Activated naive CD4-positive, alpha-beta T cell treated with anti-CD3 and anti-CD28 coated beads, Interleukin-2, amount 50 U/mL, for 72 hours (primary cell): Measurements from ENCODE around the gene FDPS. TPM values are rescaled to one million over a fixed set of nuclear protein-coding genes. Genes with fewer than 3 reads are reported as not detected.

Experiments
- ATAC-seq, 2 donors: fragments of 150-1000 bp; cut with Tn5 transposase; 2 replicates each; pipeline ENCODE4 v1.10.0; 2021; ENCODE audit warnings: mild to moderate bottlenecking in 2 of 2, moderate library complexity in 2 of 2
- DNase-seq, 2 donors: peaks; one replicate each; pipeline ENCODE4 v3.0.0; 2021 to 2022; ENCODE audit warnings: low spot score in 2 of 2
- H3K27ac Mint-ChIP-seq, 2 donors: one replicate each; pipeline ENCODE4 v1.8.0; 2022; ENCODE audit warnings: mild to moderate bottlenecking in 2 of 2, mixed read lengths in 2 of 2
- H3K36me3 Mint-ChIP-seq, 2 donors: one replicate each; pipeline ENCODE4 v1.8.0; 2022; ENCODE audit warnings: mixed read lengths in 2 of 2
- H3K9me3 Mint-ChIP-seq, 2 donors: one replicate each; pipeline ENCODE4 v1.8.0; 2022; ENCODE audit warnings: mixed read lengths in 2 of 2
- total RNA-seq, 2 donors: library from RNA; stranded (reverse); gene quantifications; one replicate each; pipeline ENCODE4 v1.2.3, GENCODE V29; 2022

FDPS gene
- 100 to 1,000 TPM; 349 to 372 TPM for total RNA-seq

DNA sequence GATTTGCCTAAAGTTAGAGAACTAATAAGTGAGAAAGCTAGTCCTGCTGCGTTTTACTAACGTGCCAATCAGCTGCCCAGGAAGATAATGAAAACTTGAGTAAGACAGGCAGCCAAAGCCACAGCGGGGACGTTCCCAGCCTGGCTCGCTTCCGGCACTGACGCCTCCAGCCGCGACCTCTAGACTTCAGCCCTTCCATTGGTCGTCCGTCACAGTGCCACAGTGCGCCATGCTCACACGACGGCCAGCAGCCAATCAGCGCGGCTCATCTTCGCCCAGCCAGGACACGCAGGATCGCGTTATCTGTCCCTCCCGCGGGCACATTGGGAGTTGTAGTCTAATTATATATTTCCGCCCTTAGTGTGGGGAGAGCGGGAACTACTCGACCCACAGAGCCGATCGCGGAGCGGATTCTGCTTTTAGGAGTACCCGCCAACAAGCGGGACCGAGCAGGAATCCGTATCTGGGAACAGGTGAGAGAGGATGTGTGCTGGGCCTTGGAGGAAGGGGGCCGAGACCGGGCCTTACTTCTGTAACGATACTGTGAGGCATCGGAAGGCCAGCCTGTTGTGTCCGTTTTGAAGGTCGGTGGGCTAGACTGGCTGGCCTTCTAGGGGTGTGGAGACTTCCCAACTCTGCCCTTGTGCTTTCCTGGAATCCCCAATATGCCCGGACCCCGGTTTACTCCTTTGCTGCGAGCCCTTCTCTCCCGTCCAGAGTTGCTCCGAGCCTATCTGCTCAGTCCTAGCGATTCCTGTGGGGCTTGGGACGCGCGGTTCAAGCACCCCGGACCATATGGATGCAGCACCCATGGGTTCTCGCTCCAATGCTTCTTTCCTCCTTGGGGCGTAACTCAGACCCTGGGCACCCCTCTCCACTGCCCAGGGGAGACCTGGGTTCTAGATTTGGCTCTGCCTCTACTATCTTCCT lies at the start of gene FDPS:
Gene FDPS, plus strand, starts transcription at position 374 of the 930 bp plus-strand sequence. CDS start 924 bp downstream, outside the sequence.
- no peaks in the 10 kb centered on the region for H3K9me3 Mint-ChIP-seq
- peaks cover 19 to 41% of the 10 kb centered on the region in 2 donors for H3K36me3 Mint-ChIP-seq
- H3K27ac Mint-ChIP-seq = peak within 1 kb of the TSS; percentile 99
- peak; percentile 93 to 99 for DNase-seq
- peak; percentile 97 to 99 for ATAC-seq

DNA sequence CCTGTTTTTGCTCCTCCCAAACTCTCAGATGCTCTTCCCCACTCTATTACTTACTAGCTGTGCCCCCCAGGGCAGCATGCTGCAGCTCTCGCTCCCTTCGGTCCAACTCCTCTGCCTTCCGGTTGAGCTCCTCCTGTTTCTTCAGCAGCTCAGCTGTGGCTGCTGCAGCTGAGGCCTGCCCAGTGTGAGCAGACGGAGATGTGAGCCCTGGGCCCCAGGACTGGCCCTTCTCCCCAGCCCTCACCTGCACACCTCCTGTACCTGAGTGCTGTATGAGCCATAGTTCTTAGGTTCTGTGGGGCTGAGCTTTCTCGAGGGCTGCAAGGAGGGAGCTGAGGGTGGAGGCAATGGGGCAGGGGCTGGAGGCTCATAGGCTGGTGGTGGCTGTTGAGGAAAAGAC lies 48.4 kb upstream of the FDPS start:
- Mint-ChIP-seq H3K9me3 (no peaks in the 10 kb centered on the region), H3K36me3 (peaks cover 32 to 33% of the 10 kb centered on the region in 2 donors), H3K27ac (peak overlapping the region in 1 of 2 donors; percentile 97)
- DNase-seq = no peak
- no peak for ATAC-seq

DNA sequence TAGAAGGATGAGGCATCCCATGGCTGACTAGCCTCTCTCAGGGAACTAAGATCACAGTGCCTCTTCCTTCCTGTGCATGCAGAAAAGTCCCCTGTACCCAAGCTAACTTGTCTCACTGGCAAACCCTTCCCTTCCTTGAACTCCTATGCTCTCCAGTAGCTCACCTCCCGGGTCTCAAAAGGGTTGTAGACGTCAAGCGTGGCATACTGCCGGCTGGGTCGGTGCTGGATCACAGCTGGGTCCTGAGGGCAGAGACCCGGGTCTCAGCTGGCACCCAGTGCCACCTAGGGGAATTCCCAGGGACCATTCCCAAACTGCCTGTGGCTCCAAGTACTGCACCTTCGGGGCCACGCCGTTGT lies 47.2 kb upstream of the FDPS start:
- ATAC-seq (peak; percentile 11 to 13), DNase-seq (no peak)
- no peaks in the 10 kb centered on the region for H3K9me3 Mint-ChIP-seq
- H3K36me3 Mint-ChIP-seq = peaks cover 37 to 38% of the 10 kb centered on the region in 2 donors
- peak overlapping the region; percentile 97 to 98 for H3K27ac Mint-ChIP-seq

DNA sequence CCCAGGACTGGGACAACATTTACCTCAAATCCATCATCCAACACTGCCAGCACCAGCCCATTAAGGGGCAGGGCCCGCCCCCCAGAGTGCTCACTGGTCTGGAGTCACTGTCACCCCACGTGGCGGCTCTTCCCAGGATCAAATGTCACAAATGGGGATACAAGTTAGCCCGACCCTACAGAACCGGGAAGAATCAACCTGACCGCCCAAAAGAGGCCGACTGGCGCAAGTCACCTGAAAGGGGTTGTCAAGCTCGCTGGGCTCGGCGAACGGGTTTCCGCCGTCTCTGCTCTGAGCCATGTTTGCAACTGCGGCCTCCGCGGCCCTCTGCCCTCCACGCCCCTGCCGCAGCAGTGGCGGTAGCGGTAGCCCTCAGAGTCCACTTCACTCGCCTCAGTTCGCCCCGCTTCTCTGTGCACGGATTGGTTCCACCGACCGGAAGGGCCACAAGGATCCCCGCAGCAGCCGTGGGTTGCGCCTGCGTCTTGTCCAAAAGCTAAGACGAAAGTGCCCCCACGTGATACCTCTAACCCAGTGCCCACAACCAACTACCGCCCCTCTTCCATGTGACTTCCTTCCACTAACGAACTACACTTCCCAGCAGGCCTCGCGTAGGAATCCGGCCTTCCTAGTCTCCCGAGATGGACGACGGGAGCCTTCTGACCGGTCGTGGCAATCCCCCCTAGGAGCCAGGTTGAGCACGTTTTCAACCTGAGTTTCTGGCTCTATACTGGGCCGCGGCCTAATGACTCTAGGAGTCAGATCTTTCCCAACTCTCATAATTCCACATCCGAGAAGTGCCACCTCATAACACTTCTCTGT lies 46.6 kb upstream of the FDPS start, which contains the start of gene SCAMP3:
Gene SCAMP3, minus strand, starts transcription at position 509 of the 822 bp plus-strand sequence. Its CDS starts 209 bp downstream, at position 300.
- peak; percentile 81 to 94 for DNase-seq
- H3K9me3 Mint-ChIP-seq = no peaks in the 10 kb centered on the region
- peak; percentile 97 to 98 for ATAC-seq
- peaks cover 34 to 38% of the 10 kb centered on the region in 2 donors for H3K36me3 Mint-ChIP-seq
- H3K27ac Mint-ChIP-seq = peak within 1 kb of the TSS; percentile 97 to 98

DNA sequence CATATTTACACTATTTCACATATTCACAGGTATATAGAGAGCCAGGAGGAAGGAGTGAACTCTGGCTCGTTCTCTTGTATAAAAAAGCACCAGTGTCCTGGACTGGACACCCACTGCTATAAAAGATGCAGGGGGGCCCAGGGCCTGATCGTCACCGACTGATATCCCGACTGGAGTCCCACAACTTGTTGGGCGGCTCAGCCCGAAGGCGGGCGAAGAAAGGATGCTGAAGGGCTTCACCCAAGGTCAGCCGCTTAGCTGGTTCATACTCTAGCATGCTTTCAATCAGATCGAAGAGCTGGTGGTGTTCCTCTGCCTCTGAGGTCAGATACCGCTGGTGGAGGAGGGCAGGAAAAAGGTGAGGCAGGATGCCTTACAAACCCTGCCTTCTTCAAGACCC lies 45.6 kb upstream of the FDPS start:
- H3K9me3 Mint-ChIP-seq = no peaks in the 10 kb centered on the region
- DNase-seq (no peak), ATAC-seq (no peak)
- H3K27ac Mint-ChIP-seq = peak overlapping the region; percentile 97 to 98
- peaks cover 38 to 48% of the 10 kb centered on the region in 2 donors for H3K36me3 Mint-ChIP-seq

DNA sequence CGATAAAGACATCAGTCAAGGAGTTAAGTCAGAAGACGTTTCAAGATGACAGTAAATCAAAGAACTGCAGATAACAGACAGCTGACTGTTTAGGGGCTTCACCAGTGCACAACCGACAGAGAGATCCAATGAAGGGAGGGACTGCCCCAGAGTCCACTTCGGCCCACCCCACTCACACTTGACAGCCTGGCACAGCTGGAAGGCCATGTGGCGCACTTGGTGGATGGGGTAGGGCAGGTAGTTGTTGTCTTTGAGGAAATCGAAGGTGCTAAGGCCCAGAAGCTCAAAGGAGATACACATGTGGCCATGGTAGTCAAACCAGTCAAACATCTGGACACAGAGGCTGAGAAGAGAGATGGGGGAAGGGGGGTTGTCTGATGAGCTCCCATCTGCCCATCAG lies 42.1 kb upstream of the FDPS start:
- H3K27ac Mint-ChIP-seq = no peak overlapping the region

DNA sequence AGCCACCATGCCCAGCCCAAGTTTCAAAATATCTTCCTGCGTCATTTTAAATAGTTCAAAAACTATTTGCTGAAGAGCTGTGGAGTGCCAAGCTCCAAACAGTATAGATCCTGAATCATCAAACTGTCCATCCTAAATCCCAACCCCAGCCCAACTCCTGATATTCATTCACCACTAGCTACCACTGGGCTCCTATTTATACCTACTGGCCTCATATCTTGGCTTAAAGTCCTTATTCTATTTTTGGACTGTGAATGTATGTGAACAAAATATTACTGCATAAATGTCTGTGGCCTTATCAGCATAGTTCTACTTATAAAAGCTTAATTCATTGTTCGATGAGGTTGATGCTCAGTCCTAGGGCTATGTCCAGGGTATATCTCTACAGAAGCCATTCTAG lies 41.3 kb upstream of the FDPS start:
- Mint-ChIP-seq H3K9me3 (no peaks in the 10 kb centered on the region), H3K36me3 (peaks cover 34 to 57% of the 10 kb centered on the region in 2 donors), H3K27ac (no peak overlapping the region)
- DNase-seq (no peak), ATAC-seq (no peak)

More for the DNA sequence above, 42.1 kb upstream of the FDPS start:
- Mint-ChIP-seq H3K36me3 (peaks cover 39 to 56% of the 10 kb centered on the region in 2 donors), H3K9me3 (no peaks in the 10 kb centered on the region)
- ATAC-seq = no peak
- no peak for DNase-seq

DNA sequence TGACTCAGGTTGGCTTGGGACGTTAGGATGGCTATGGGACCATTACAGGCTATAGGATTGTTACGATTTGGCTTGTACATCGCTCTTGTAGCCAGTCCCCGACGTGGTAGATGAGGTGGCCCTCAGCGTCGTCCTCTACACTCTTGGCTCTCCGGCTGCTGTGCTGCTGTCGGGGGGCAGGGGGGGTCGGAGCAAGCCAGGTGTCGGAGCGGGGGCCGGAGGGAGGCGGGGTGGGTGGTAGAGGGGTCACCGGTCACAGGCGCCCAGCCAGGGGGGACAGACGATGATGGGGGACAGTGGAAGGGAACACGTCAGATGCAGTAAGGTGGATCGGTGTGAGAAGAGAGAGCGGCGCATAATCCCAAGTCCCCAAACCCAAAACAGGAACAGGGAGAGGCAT lies 40.0 kb upstream of the FDPS start:
- peaks cover 41 to 62% of the 10 kb centered on the region in 2 donors for H3K36me3 Mint-ChIP-seq
- H3K9me3 Mint-ChIP-seq = no peaks in the 10 kb centered on the region
- no peak for ATAC-seq
- peak overlapping the region in 1 of 2 donors; percentile 44 for H3K27ac Mint-ChIP-seq
- DNase-seq = no peak

DNA sequence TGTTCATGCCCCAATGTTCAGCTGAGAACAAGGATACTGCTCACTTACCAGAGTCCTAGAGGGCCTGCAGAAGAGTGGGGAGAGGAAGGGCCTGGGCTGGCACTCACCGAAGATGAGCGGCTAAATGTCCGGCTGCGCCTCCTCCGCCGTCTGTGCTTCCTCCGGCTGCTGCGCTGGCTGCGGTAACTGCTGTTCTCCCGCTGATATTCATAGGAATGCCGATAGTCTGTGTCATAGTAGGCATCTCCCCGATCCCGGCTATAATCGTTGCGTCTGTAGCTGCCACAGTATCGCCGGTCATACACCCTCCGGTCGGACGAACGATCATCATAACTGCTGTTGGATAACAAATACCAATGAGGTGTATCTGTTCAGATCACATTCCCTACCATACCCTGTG lies 39.3 kb upstream of the FDPS start:
- H3K27ac Mint-ChIP-seq = peak overlapping the region in 1 of 2 donors; percentile 25
- no peak for DNase-seq
- H3K9me3 Mint-ChIP-seq = no peaks in the 10 kb centered on the region
- H3K36me3 Mint-ChIP-seq = peaks cover 41 to 59% of the 10 kb centered on the region in 2 donors
- no peak for ATAC-seq

DNA sequence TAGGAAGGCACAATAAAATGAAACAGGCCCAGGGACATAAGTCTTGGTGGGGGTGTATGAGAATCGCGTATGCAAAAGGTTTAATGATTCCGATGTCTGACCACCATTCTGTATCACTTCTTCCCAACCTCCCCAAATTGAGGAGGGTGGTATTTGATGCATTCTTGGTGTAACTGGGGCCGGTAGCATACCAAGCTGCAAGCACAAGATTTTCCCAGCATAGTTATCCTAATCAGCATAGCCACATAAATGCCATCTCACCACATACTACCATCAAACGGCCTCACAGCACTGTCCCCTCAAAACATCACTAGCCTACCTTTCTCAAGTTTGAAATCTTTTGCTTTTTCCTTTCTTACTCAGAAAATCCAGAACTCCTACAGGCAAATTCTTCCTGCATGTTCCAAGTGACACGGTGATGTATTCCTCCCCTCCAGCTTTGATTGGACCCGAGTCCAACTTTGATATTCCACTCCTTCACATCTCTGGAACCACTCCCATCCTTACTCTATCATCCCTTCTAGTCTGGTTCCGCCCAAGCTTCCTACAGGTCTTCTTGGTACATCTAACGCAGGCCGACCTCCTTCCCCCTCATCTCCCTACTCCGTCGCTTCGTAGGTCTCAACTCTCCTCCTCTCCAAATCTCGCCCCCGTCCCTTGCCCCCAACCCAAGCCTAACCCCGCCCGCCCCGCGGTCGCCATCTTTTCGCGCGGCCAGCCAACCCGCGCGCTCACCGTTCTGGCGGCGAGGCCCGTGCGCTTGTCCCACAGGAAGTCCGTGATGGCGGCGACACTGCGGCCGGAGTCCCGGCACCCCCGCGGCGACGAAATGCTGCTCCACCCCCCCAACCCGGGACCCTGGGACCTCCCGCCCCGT lies 36.0 kb upstream of the FDPS start:
- H3K36me3 Mint-ChIP-seq = peaks cover 28 to 46% of the 10 kb centered on the region in 2 donors

DNA sequence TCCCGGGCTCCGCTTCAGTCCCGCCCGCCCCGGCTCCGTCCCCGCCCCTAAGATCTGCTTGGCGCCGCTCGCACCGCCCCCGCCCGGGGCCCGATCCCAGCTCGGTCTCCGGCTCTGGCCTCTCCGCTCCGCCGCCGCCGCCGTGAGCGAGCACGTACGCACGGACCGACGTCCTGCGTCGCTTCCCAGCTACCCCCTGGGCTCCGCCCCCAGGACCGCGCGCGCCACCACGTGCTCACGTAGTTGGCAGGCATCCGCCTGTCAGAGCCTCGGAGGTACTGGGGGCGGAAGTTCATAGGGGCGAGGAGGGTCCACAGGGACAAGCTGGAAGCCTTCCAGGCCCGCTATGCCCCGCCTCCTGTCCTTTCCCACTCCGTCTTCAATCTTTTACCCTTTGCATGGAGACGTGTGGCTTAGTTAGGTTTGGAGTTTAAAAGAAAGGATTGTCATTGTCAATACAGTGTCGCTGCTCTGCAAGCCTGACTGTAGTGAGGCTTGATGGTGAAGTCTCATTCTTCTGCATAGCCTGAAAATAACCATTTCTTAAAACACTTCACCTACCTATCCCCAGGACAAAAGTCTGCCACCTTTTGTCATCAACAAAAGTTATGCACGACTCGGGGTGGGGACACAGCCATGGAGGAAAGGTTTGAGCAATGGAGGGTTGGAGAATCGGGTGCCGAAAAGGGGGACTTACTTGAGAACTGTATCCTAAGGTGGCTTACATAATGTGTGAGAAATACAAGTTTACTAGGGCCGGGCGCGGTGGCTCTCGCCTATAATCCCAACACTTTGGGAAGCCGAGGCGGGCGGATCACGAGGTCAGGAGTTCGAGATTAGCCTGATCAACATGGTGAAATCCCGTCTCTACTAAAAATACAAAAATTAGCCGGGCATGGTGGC lies 35.1 kb upstream of the FDPS start, which contains the start of gene CLK2:
Gene CLK2, minus strand, starts transcription at position 162 of the 903 bp plus-strand sequence. CDS start 2,527 bp downstream, outside the sequence.
- DNase-seq = peak; percentile 94 to 96
- peaks cover 24 to 40% of the 10 kb centered on the region in 2 donors for H3K36me3 Mint-ChIP-seq
- peaks cover 0 to 6% of the 10 kb centered on the region in 2 donors for H3K9me3 Mint-ChIP-seq
- peak within 1 kb of the TSS; percentile 95 to 98 for H3K27ac Mint-ChIP-seq
- ATAC-seq = peak; percentile 88 to 89

More for the DNA sequence above, 36.0 kb upstream of the FDPS start:
- Mint-ChIP-seq H3K9me3 (peaks cover 0 to 6% of the 10 kb centered on the region in 2 donors), H3K27ac (peak overlapping the region; percentile 95 to 98)
- DNase-seq (peak; percentile 75 to 80), ATAC-seq (peak; percentile 56 to 58)

DNA sequence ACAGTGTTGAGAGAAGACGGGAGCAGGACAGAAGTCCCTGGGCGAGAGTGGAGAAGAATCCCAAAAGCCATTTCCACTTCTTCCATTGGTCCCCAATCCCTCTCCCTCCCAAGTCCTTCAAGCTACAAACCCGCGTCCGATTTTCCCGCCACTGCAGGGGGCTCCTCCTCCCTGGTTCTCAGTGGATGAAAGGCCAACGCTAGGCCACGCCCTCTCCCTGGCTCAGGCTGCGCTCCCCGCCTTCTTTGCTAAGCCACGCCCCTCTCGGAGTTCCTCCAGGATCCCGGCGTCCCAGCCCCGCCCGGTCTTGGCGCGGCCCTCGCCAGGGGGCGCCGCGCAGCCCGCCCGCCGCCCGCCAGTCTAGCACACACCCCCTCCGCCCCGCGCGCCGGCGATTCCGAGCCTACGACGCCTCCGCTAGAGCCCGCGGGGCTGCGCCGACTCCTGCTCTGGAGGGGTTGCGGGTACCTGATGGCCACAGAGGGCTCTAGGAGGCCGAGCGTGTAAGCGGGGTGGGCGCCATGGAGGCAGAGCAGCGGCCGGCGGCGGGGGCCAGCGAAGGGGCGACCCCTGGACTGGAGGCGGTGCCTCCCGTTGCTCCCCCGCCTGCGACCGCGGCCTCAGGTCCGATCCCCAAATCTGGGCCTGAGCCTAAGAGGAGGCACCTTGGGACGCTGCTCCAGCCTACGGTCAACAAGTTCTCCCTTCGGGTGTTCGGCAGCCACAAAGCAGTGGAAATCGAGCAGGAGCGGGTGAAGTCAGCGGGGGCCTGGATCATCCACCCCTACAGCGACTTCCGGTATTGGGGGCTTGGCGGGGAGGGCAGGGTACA lies 31.4 kb upstream of the FDPS start, which contains the start of gene HCN3:
Gene HCN3, plus strand, starts transcription at position 394 of the 832 bp plus-strand sequence. Its CDS starts 128 bp downstream, at position 522.
- H3K27ac Mint-ChIP-seq = no peak within 1 kb of the TSS
- H3K36me3 Mint-ChIP-seq = peaks cover 8 to 12% of the 10 kb centered on the region in 2 donors
- peaks cover 0 to 6% of the 10 kb centered on the region in 2 donors for H3K9me3 Mint-ChIP-seq
- ATAC-seq = peak; percentile 72 to 73
- DNase-seq = peak; percentile 95 to 96

DNA sequence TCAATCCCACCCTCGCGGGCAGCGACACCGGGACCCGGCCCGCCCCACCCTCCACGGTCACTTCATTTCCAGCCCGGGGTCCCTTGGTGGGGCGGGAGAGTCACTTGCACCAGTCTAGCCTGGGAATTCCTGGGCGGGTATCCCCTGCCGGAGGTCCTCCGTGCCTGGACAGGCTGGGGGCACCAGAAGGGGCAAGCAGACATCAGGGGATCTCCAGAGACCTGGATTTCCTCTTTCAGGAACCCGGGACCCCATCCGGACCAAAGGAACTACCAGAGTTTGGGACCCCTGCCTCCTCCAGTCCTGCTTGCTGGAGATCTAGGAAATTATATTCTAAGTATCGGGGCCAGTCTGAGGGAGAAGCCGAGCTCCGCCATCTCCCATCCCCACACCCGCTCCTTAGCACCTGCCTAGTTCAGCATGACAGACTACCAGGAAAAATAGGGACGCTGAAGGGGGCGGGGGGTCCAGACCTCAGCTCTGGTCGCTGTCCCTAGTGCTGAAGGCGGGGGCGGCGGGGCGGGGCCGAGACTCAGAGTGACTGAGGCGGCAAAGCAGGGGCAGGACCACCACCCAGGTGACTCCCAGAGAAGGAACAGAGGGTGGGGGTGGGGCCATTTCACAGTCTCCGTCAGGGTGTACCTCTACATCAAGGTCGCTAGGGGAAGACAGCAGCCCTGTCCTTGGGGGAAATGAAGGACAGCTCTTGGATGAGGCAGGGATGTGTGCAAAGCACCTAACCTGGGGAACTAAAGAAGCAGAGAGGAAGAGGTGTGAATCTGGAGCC lies 30.6 kb upstream of the FDPS start:
- peaks cover 0 to 3% of the 10 kb centered on the region in 2 donors for H3K36me3 Mint-ChIP-seq
- peak; percentile 15 to 46 for ATAC-seq
- peaks cover 0 to 6% of the 10 kb centered on the region in 2 donors for H3K9me3 Mint-ChIP-seq
- peak in 1 of 2 donors; percentile 79 for DNase-seq
- no peak overlapping the region for H3K27ac Mint-ChIP-seq
